NCI-H1436 (cell line): ENCODE data around the gene PTAR1.

Experiments
- DNase-seq: peaks from one replicate; lab custom pipeline; 2025; lab: John Stamatoyannopoulos, UW

Gene PTAR1

DNA sequence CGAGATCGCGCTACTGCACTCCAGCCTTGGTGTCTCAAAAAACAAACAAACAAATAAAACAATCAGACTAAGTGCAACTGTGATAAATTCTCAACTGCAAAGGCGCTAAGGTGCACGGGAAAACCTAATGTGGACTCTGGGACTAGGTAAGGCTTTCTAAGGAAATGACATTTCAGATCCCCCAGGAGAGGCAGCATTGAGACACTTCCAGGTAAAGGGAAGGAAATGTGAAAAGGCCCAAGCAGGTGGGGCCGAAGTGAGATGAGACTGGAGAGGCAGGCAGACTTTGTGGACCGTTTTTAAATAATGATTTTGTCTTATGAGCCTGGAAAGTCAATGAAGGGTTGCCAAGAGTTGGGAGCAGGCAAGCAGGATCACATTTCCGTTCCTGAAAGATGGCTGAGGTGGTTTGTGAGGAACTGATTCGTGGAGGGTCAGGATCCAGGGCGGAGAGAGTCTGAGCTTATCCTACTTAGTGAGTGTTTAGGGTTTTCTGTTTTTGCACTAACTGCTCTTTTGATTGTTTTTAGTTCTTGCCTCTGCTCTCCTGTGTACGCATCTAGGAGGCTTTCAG, 85.6 kb downstream of the PTAR1 start:
- no peak for DNase-seq

DNA sequence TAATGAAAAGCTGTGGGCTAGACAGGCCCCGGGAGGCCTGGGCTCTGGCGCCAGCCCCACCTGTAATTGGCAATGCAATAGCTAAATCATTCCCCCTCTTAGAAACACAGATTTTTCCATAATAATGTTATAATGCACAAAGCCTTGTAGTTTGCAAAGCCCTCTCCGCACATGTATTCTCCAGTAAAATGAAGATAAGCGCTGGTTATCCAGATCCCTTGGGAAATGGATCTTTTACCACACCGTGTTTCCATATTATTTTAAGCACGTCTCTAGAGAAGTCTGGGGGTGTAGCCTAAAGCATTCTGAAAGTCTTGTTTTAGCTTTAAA, 86.5 kb downstream of the PTAR1 start:
- DNase-seq, result no peak

- peak; percentile 83 for DNase-seq
These were observed 87.1 kb downstream of the PTAR1 start for GRCh38 chr9:69672596-69673310.

GRCh38 chr9:69671879-69672595, 87.8 kb downstream of the PTAR1 start, which contains the start of gene APBA1:
APBA1 (minus strand) TSS chr9:69672371.
- peak; percentile 66 for DNase-seq

- DNase-seq, result no peak
These were observed 88.4 kb downstream of the PTAR1 start for GRCh38 chr9:69671311-69671878.

DNA sequence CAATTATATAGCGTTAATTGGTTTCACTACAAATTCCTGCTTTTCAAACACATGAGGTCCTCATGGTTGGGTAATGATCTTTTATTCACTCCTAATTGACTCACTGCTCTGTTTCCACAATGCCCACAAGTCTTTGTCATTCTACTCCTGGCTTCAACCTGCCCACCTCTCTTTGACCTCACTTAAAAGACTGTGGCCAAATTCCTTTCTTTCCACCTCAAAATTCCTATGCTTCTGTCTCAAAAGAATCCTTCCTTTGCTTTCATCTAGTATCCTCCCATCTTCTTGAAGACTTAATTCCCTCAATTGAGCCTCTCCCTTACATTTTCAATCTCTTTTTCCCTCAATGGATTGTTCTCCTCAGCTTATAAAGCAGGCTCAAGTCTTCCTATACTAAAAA, 92.5 kb downstream of the PTAR1 start:
- DNase-seq, result no peak

DNA sequence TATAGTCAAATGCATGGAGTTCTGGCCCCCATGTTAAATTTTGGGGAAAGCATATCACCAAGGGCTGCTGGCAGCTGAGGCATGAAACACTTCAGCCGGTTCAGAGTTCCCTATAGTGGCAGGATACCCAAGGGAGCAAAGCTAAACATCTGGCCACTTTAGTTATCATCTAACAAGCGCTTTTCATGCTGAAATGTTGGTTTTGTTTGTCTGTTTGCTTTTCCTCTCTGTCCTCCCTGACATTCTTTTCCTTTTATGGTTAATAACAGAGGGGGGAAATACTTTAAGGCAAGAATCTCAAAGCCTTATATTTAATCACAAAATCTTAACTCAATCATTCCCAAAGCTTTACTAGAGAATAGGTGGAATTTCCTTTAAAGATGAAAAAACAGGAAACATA, 99.5 kb downstream of the PTAR1 start:
- DNase-seq, result no peak
